ENCODE results near the gene ING5.

DNA sequence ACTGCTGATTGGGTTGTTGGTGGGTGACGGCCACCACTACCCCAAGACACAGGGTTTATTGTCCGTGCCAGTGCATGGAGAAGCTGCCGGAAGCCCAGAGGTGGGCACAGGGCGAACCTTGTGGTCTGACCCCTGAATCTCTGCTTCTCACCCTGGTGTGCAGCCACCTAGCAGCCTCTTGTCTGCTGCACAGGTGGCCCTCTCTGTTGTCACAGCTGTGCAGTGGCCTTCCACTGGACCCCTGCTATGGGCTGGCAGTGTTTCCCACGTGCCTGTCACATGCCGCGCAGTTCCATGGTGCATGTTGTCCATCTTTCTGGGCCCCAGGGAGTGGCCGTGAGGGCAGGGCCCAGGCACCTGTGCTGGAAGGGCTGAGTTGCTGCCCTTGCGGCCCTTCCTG lies 49.1 kb upstream of the ING5 start:
- TF ChIP-seq, protein P1, sequence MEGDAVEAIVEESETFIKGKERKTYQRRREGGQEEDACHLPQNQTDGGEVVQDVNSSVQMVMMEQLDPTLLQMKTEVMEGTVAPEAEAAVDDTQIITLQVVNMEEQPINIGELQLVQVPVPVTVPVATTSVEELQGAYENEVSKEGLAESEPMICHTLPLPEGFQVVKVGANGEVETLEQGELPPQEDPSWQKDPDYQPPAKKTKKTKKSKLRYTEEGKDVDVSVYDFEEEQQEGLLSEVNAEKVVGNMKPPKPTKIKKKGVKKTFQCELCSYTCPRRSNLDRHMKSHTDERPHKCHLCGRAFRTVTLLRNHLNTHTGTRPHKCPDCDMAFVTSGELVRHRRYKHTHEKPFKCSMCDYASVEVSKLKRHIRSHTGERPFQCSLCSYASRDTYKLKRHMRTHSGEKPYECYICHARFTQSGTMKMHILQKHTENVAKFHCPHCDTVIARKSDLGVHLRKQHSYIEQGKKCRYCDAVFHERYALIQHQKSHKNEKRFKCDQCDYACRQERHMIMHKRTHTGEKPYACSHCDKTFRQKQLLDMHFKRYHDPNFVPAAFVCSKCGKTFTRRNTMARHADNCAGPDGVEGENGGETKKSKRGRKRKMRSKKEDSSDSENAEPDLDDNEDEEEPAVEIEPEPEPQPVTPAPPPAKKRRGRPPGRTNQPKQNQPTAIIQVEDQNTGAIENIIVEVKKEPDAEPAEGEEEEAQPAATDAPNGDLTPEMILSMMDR (IDR thresholded peaks at IDR 0.05; ENCODE audit: borderline replicate concordance, extremely low read depth, low read length, poor library complexity, severe bottlenecking) = no peak
- TF ChIP-seq EZH2 (IDR thresholded peaks at IDR 0.05; ENCODE audit: borderline replicate concordance, low read depth, low read length, severe bottlenecking) = no peak
